DND-41 (cell line): Measurements from ENCODE around the gene ERC2.

Experiments used
- ATAC-seq: fragments of 200-7000 bp; cut with Tn5 transposase; 3 replicates; pipeline ENCODE4 v1.9.1; 2021; ENCODE audit warnings: low read depth; ENCODE audit not compliant: insufficient read depth
- DNase-seq: peaks from one replicate; pipeline ENCODE4 v3.0.0-alpha.2; 2020
- H2AFZ ChIP-seq: 2 replicates; pipeline ENCODE4 v1.6.0; 2012; ENCODE audit warnings: low read depth, low read length
- H3K27ac ChIP-seq: 2 replicates; pipeline ENCODE4 v1.5.1; 2012; ENCODE audit warnings: low read length, inconsistent platforms
- H3K27me3 ChIP-seq: fragments of 200-600 bp; sonication (generic); 2 replicates; pipeline ENCODE4 v1.6.0; 2012; ENCODE audit warnings: low read length, mild to moderate bottlenecking, inconsistent platforms; ENCODE audit not compliant: insufficient read depth, poor library complexity
- H3K36me3 ChIP-seq: 2 replicates; pipeline ENCODE4 v1.5.1; 2012; ENCODE audit warnings: low read length, inconsistent platforms; ENCODE audit not compliant: insufficient read depth
- H3K4me1 ChIP-seq: 2 replicates; pipeline ENCODE4 v1.5.1; 2012; ENCODE audit warnings: mild to moderate bottlenecking, low read length; ENCODE audit not compliant: insufficient read depth
- H3K4me2 ChIP-seq: 2 replicates; pipeline ENCODE4 v1.6.0; 2012; ENCODE audit warnings: mild to moderate bottlenecking, moderate library complexity, low read length, inconsistent platforms; ENCODE audit not compliant: insufficient read depth
- H3K4me3 ChIP-seq, 2 experiments: fragments of 200-600 bp in 1 of 2; shearing (Covaris generic) in 1 of 2; 2 replicates each; pipeline ENCODE4 v1.5.1; 2012 to 2016; ENCODE audit warnings: inconsistent platforms in 2 of 2, low read length in 2 of 2, mild to moderate bottlenecking in 2 of 2, low read depth in 1 of 2, moderate library complexity in 1 of 2
- H3K79me2 ChIP-seq: 2 replicates; pipeline ENCODE4 v1.6.0; 2012; ENCODE audit warnings: low read length, inconsistent platforms; ENCODE audit not compliant: insufficient read depth
- H3K9ac ChIP-seq: 2 replicates; pipeline ENCODE4 v1.6.0; 2012; ENCODE audit warnings: low read depth, mild to moderate bottlenecking, inconsistent platforms, low read length, moderate library complexity
- H3K9me3 ChIP-seq: 2 replicates; pipeline ENCODE4 v1.5.1; 2012; ENCODE audit warnings: low read length, moderate library complexity, mild to moderate bottlenecking, inconsistent platforms; ENCODE audit not compliant: insufficient read depth, severe bottlenecking
- H4K20me1 ChIP-seq: 2 replicates; pipeline ENCODE4 v1.6.0; 2012; ENCODE audit warnings: low read length; ENCODE audit not compliant: insufficient read depth
- EZH2 ChIP-seq: IDR thresholded peaks from 3 replicates; pipeline ENCODE4 v1.6.1; 2012; ENCODE audit warnings: borderline replicate concordance, low read depth, mild to moderate bottlenecking, moderate library complexity, low read length, inconsistent platforms; ENCODE audit not compliant: severe bottlenecking
- TF ChIP-seq, protein P1 (sequence below): IDR thresholded peaks from 2 replicates; pipeline ENCODE4 v1.5.1; 2012; ENCODE audit warnings: borderline replicate concordance, low read length, moderate library complexity, mild to moderate bottlenecking; ENCODE audit not compliant: poor library complexity, severe bottlenecking; ENCODE audit errors: extremely low read depth

The ERC2 gene

DNA sequence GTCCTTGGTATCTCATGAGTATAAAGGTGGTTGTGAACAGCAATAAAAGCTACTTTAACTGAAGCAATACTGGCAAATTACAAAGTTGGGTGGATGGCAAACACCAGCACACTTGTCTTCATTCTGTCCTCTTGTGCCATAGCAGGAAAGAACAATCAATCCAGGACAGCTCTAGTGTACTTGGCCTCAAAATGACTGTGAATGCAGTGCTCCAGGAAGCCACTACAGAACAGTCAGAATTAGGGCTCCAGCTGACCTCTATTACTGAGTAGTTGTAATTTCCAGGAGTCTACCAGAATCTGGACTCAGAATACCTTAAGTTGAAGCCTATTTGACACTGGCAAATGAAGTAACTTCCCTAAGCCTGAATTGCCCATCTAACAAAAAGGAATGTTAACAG is 642.2 kb downstream of the ERC2 start:
- H4K20me1 ChIP-seq, result no peaks in the 10 kb centered on the region
- no peak overlapping the region for H3K27ac ChIP-seq
- DNase-seq (no peak), ATAC-seq (no peak)
- H3K27me3 ChIP-seq, result peaks cover 4% of the 10 kb centered on the region
- TF ChIP-seq, protein P1, sequence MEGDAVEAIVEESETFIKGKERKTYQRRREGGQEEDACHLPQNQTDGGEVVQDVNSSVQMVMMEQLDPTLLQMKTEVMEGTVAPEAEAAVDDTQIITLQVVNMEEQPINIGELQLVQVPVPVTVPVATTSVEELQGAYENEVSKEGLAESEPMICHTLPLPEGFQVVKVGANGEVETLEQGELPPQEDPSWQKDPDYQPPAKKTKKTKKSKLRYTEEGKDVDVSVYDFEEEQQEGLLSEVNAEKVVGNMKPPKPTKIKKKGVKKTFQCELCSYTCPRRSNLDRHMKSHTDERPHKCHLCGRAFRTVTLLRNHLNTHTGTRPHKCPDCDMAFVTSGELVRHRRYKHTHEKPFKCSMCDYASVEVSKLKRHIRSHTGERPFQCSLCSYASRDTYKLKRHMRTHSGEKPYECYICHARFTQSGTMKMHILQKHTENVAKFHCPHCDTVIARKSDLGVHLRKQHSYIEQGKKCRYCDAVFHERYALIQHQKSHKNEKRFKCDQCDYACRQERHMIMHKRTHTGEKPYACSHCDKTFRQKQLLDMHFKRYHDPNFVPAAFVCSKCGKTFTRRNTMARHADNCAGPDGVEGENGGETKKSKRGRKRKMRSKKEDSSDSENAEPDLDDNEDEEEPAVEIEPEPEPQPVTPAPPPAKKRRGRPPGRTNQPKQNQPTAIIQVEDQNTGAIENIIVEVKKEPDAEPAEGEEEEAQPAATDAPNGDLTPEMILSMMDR, result no peak
- no peak for TF ChIP-seq EZH2
- H3K4me2 ChIP-seq, result no peak overlapping the region
- H3K79me2 ChIP-seq, result no peaks in the 10 kb centered on the region
- no peak overlapping the region for H3K9ac ChIP-seq
- no peaks in the 10 kb centered on the region for H3K4me1 ChIP-seq
- H3K9me3 ChIP-seq, result no peaks in the 10 kb centered on the region
- H3K4me3 ChIP-seq, result no peak overlapping the region
- no peaks in the 10 kb centered on the region for H3K36me3 ChIP-seq
- H2AFZ ChIP-seq, result no peak overlapping the region

- H3K36me3 ChIP-seq, result no peaks in the 10 kb centered on the region
- H3K79me2 ChIP-seq, result no peaks in the 10 kb centered on the region
- H2AFZ ChIP-seq, result no peak overlapping the region
- DNase-seq (no peak), ATAC-seq (no peak)
- H3K9ac ChIP-seq, result no peak overlapping the region
- no peak overlapping the region for H3K27ac ChIP-seq
- H3K4me3 ChIP-seq, result no peak overlapping the region
- H3K4me2 ChIP-seq, result no peak overlapping the region
- no peaks in the 10 kb centered on the region for H4K20me1 ChIP-seq
- TF ChIP-seq EZH2, result no peak
- TF ChIP-seq, protein P1, result no peak
- peaks cover 7% of the 10 kb centered on the region for H3K27me3 ChIP-seq
- no peaks in the 10 kb centered on the region for H3K9me3 ChIP-seq
- H3K4me1 ChIP-seq, result no peaks in the 10 kb centered on the region
Measured at GRCh38 chr3:55824406-55824805, 643.9 kb downstream of the ERC2 start.

GRCh38 chr3:55823829-55824228 is 644.4 kb downstream of the ERC2 start:
- TF ChIP-seq EZH2, result no peak
- TF ChIP-seq, protein P1, result no peak
- Histone ChIP-seq H3K36me3 (no peaks in the 10 kb centered on the region), H3K9me3 (no peaks in the 10 kb centered on the region), H3K9ac (no peak overlapping the region), H2AFZ (no peak overlapping the region), H3K27me3 (peaks cover 7% of the 10 kb centered on the region), H3K4me3 (no peak overlapping the region), H3K4me2 (no peak overlapping the region), H3K27ac (no peak overlapping the region), H3K79me2 (no peaks in the 10 kb centered on the region), H3K4me1 (no peaks in the 10 kb centered on the region), H4K20me1 (no peaks in the 10 kb centered on the region)
- no peak for ATAC-seq
- no peak for DNase-seq

DNA sequence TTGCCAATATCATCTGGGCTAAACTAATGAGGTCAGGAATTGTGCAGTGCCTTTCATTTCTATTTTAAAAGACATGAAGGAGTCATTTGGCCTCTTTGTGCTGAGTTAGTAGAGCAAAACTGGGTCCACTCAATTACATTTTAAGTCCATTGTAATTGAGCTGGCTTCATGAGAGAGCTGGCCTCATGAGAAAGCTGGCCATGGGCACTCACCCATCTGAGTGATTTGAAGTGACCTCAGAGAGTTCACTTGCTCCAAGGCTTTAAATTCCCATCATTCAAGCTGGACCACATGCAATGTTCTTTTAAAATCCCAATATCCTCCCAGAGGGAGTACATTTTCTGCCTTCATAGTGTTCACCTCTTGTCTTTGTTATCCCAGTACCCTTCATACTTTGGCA is 645.3 kb downstream of the ERC2 start:
- no peaks in the 10 kb centered on the region for H4K20me1 ChIP-seq
- peaks cover 7% of the 10 kb centered on the region for H3K27me3 ChIP-seq
- no peak overlapping the region for H3K4me3 ChIP-seq
- no peak overlapping the region for H3K9ac ChIP-seq
- DNase-seq, result no peak
- H3K79me2 ChIP-seq, result no peaks in the 10 kb centered on the region
- H3K9me3 ChIP-seq, result no peaks in the 10 kb centered on the region
- no peak for ATAC-seq
- no peak overlapping the region for H3K4me2 ChIP-seq
- TF ChIP-seq EZH2, result no peak
- TF ChIP-seq, protein P1, result no peak
- no peak overlapping the region for H2AFZ ChIP-seq
- H3K36me3 ChIP-seq, result no peaks in the 10 kb centered on the region
- no peak overlapping the region for H3K27ac ChIP-seq
- H3K4me1 ChIP-seq, result no peaks in the 10 kb centered on the region
